SU-DHL-6 (cell line): Measurements from ENCODE around the gene FAM187B.
"Not testable (repeated sequence)": the region's sequence is repeated elsewhere in the genome, so short reads cannot be mapped to it uniquely, and the experiment has no call there.

Experiments used
- H2AFZ ChIP-seq: fragments of 200-600 bp; sonication (generic); 2 replicates; pipeline ENCODE4 v1.6.1; 2014; ENCODE audit warnings: low read depth, mild to moderate bottlenecking, moderate library complexity, mixed read lengths, antibody characterized with exemption, low read length; ENCODE audit not compliant: severe bottlenecking
- H3F3A ChIP-seq: fragments of 200-600 bp; shearing (Covaris generic); 2 replicates; pipeline ENCODE4 v1.6.0; 2016; ENCODE audit warnings: antibody characterized with exemption, mild to moderate bottlenecking; ENCODE audit not compliant: insufficient read depth
- H3K27ac ChIP-seq: fragments of 200-600 bp; sonication (generic); 2 replicates; pipeline ENCODE4 v1.5.1; 2016; ENCODE audit warnings: low read depth, mild to moderate bottlenecking, low read length, moderate library complexity, mixed read lengths
- H3K27me3 ChIP-seq: fragments of 200-600 bp; sonication (generic), shearing (Covaris generic); 2 replicates; pipeline ENCODE4 v1.6.0; 2014; ENCODE audit warnings: mild to moderate bottlenecking, low read length
- H3K36me3 ChIP-seq: fragments of 200-600 bp; sonication (generic); 2 replicates; pipeline ENCODE4 v1.6.1; 2014; ENCODE audit warnings: mild to moderate bottlenecking, low read length, mixed read lengths
- H3K4me2 ChIP-seq: fragments of 300-600, 200-600 bp; shearing (Covaris generic), sonication (generic); 2 replicates; pipeline ENCODE4 v1.6.0; 2014; ENCODE audit warnings: low read length, low read depth, mild to moderate bottlenecking; ENCODE audit not compliant: poor library complexity, severe bottlenecking
- H3K4me3 ChIP-seq: fragments of 200-600 bp; sonication (generic); 2 replicates; pipeline ENCODE4 v1.5.1; 2014; ENCODE audit warnings: antibody characterized with exemption, low read length, mild to moderate bottlenecking, mixed read lengths; ENCODE audit not compliant: insufficient read depth, poor library complexity, severe bottlenecking
- H3K79me2 ChIP-seq: fragments of 200-600 bp; sonication (generic); 2 replicates; pipeline ENCODE4 v1.6.1; 2014; ENCODE audit warnings: mild to moderate bottlenecking, low read length, moderate library complexity; ENCODE audit not compliant: insufficient read depth
- H3K9ac ChIP-seq: fragments of 200-600 bp; sonication (generic); 2 replicates; pipeline ENCODE4 v1.7.0; 2014; ENCODE audit warnings: mild to moderate bottlenecking, low read length
- H3K9me2 ChIP-seq: fragments of 200-600 bp; sonication (generic); replicated peaks from 2 replicates; pipeline ENCODE4 v1.6.1; 2014; ENCODE audit warnings: low read length; ENCODE audit not compliant: insufficient read depth
- H3K9me3 ChIP-seq: fragments of 200-600 bp; sonication (generic); 2 replicates; pipeline ENCODE4 v1.6.1; 2014; ENCODE audit warnings: low read length, mixed read lengths; ENCODE audit not compliant: insufficient read depth
- H4K20me1 ChIP-seq: fragments of 200-600 bp; sonication (generic); 2 replicates; pipeline ENCODE4 v1.6.1; 2014; ENCODE audit warnings: low read depth, mild to moderate bottlenecking, antibody characterized with exemption, low read length, moderate library complexity, mixed read lengths
- CTCF ChIP-seq: fragments of 200-600 bp; sonication (generic); IDR thresholded peaks from one replicate; pipeline ENCODE4 v1.5.1; 2017; ENCODE audit warnings: antibody characterized with exemption, mild to moderate bottlenecking, low read length, moderate library complexity; ENCODE audit not compliant: insufficient read depth, poor library complexity, severe bottlenecking
- EZH2phosphoT487 ChIP-seq: fragments of 200-600 bp; sonication (generic), shearing (Covaris generic); conservative IDR thresholded peaks from 2 replicates; pipeline ENCODE4 v1.6.1; 2018; ENCODE audit warnings: mild to moderate bottlenecking, antibody characterized with exemption, low read length, moderate library complexity, mixed read lengths

Gene FAM187B

DNA sequence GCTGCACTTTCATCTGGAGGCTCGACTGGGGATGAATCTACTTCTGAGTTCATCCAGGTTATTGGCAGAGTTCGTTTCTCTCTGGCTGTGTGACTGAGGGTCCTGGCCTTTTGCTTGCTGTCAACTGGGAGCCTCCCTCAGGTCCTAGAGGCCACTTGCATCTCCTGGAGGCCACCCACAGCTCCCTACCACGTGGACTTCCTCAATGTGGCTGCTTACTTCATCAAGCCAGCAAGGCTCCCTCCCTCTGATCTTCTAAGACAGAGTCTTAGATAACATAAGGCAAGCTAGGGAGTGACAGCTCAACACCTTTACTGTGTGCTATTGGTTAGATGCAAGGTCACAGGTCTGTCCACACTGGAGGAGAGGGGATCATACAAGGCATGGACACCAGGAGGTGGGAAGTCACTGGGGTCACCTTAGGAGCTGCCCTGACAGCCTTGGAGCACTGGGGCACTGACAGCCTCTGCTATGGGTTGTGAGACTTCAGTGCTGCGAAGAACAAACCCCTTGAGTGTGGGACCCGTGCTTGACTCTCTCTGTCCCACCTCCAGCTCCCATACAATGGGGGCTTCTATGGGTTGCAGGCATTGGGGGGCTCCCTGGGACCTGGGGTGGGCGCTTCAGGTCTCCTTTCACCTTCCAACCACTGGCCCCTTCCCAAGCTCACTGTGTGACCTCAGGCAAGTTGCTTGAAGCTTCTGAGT is 5.3 kb downstream of the FAM187B start:
- Histone ChIP-seq H3K9ac (no peak overlapping the region), H4K20me1 (no peaks in the 10 kb centered on the region), H3K27me3 (no peaks in the 10 kb centered on the region), H2AFZ (no peak overlapping the region), H3K4me2 (no peak overlapping the region), H3K9me2 (no peaks in the 10 kb centered on the region), H3K79me2 (no peaks in the 10 kb centered on the region), H3F3A (no peaks in the 10 kb centered on the region), H3K27ac (no peak overlapping the region), H3K9me3 (no peaks in the 10 kb centered on the region), H3K4me3 (no peak overlapping the region), H3K36me3 (no peaks in the 10 kb centered on the region)
- TF ChIP-seq EZH2phosphoT487, result no peak

GRCh38 chr19:35222373-35223015 is 6.0 kb downstream of the FAM187B start:
- H3K27me3 ChIP-seq, result no peaks in the 10 kb centered on the region
- no peaks in the 10 kb centered on the region for H3K79me2 ChIP-seq
- H3K9me3 ChIP-seq, result no peaks in the 10 kb centered on the region
- H3K27ac ChIP-seq, result no peak overlapping the region
- no peak overlapping the region for H2AFZ ChIP-seq
- H3F3A ChIP-seq, result no peaks in the 10 kb centered on the region
- H4K20me1 ChIP-seq, result no peaks in the 10 kb centered on the region
- TF ChIP-seq EZH2phosphoT487 (no peak), CTCF (no peak)
- H3K9me2 ChIP-seq, result no peaks in the 10 kb centered on the region
- H3K4me2 ChIP-seq, result no peak overlapping the region
- no peaks in the 10 kb centered on the region for H3K36me3 ChIP-seq
- H3K4me3 ChIP-seq, result no peak overlapping the region
- H3K9ac ChIP-seq, result no peak overlapping the region

DNA sequence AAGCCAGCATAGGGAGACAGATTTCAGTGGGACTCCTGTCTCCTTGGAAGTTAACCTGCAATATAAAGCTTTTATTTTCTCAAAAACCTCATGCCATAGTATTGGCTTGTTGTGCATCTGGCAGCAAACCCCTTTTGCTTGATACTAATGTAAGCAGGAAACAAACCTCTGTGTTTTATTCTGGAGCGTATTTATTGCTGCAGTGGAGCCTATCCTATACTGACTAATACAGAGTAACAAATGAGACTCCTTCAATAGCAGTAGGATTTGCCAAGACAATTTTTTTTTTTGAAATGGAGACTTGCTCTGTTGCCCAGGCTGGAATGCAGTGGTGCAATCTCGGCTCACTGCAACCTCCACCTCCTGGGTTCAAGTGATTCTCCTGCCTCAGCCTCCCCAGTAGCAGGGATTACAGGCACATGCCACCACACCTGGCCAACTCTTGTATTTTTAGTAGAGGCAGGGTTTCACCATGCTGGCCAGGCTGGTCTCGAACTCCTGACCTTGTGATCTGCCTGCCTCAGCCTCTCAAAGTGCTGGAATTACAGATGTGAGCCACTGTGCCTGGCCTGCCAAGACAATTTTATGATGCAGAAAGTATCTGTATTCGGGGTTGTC is 7.5 kb downstream of the FAM187B start:
- not testable (repeated sequence) for H3K4me2 ChIP-seq, H3K27ac ChIP-seq, H3K4me3 ChIP-seq, H3K36me3 ChIP-seq, H3K9me3 ChIP-seq, H3K9me2 ChIP-seq, H3K79me2 ChIP-seq, H3F3A ChIP-seq, H4K20me1 ChIP-seq, H3K9ac ChIP-seq, H2AFZ ChIP-seq, H3K27me3 ChIP-seq

GRCh38 chr19:35220315-35220921 is 8.1 kb downstream of the FAM187B start:
- Histone ChIP-seq H4K20me1 (no peaks in the 10 kb centered on the region), H3K4me3 (no peak overlapping the region), H3F3A (peaks cover 11% of the 10 kb centered on the region), H3K9ac (no peak overlapping the region), H3K27ac (no peak overlapping the region), H3K9me3 (no peaks in the 10 kb centered on the region), H3K27me3 (no peaks in the 10 kb centered on the region), H3K36me3 (no peaks in the 10 kb centered on the region), H3K4me2 (no peak overlapping the region), H2AFZ (no peak overlapping the region), H3K79me2 (no peaks in the 10 kb centered on the region), H3K9me2 (no peaks in the 10 kb centered on the region)
- TF ChIP-seq EZH2phosphoT487, result no peak
- no peak for TF ChIP-seq CTCF
